ENCODE measurements around the gene DNM3. TPM values are rescaled to one million over a fixed set of nuclear protein-coding genes. Genes with fewer than 3 reads are reported as not detected.

The DNM3 gene
- polyA plus RNA-seq, 2 donors: 0.53 to 0.76 TPM

- Histone ChIP-seq H3K9me3 (ENCODE audit: control insufficient read depth in 2 of 2, insufficient read depth in 1 of 2, low read depth in 1 of 2, low read length in 1 of 2) (no peaks in the 10 kb centered on the region), H3K4me1 (ENCODE audit: control insufficient read depth in 2 of 2, insufficient read depth in 2 of 2, low read length in 1 of 2) (no peaks in the 10 kb centered on the region), H3K36me3 (ENCODE audit: control insufficient read depth in 2 of 2, insufficient read depth in 2 of 2, low read length in 1 of 2) (peaks cover 0 to 3% of the 10 kb centered on the region in 2 donors), H3K27me3 (ENCODE audit: control insufficient read depth in 1 of 2, insufficient read depth in 2 of 2, low read length in 2 of 2) (no peaks in the 10 kb centered on the region), H3K27ac (ENCODE audit: low read depth in 2 of 2, low read length in 1 of 2) (no peak overlapping the region), H3K4me3 (ENCODE audit: low read depth in 1 of 2, low read length in 2 of 2) (no peak overlapping the region)
- WGBS, 2 donors: 81 to 92% methylated on average over 3 of the region's 3 CpGs
Measured at GRCh38 chr1:172085317-172085716, 244.0 kb downstream of the DNM3 start.

- Histone ChIP-seq H3K9me3 (ENCODE audit: control insufficient read depth in 2 of 2, insufficient read depth in 1 of 2, low read depth in 1 of 2, low read length in 1 of 2) (no peaks in the 10 kb centered on the region), H3K27me3 (ENCODE audit: control insufficient read depth in 1 of 2, insufficient read depth in 2 of 2, low read length in 2 of 2) (no peaks in the 10 kb centered on the region), H3K36me3 (ENCODE audit: control insufficient read depth in 2 of 2, insufficient read depth in 2 of 2, low read length in 1 of 2) (peaks cover 0 to 3% of the 10 kb centered on the region in 2 donors), H3K4me3 (ENCODE audit: low read depth in 1 of 2, low read length in 2 of 2) (no peak overlapping the region), H3K27ac (ENCODE audit: low read depth in 2 of 2, low read length in 1 of 2) (no peak overlapping the region), H3K4me1 (ENCODE audit: control insufficient read depth in 2 of 2, insufficient read depth in 2 of 2, low read length in 1 of 2) (no peaks in the 10 kb centered on the region)
- WGBS, 2 donors: 84 to 95% methylated on average over 2 of the region's 2 CpGs
Measured at GRCh38 chr1:172086137-172086536, 244.8 kb downstream of the DNM3 start.

GRCh38 chr1:172088256-172088655, 247.0 kb downstream of the DNM3 start:
- H3K4me1 ChIP-seq (ENCODE audit: control insufficient read depth in 2 of 2, insufficient read depth in 2 of 2, low read length in 1 of 2): no peaks in the 10 kb centered on the region
- H3K4me3 ChIP-seq (ENCODE audit: low read depth in 1 of 2, low read length in 2 of 2): no peak overlapping the region
- H3K36me3 ChIP-seq (ENCODE audit: control insufficient read depth in 2 of 2, insufficient read depth in 2 of 2, low read length in 1 of 2): peaks cover 0 to 3% of the 10 kb centered on the region in 2 donors
- no peaks in the 10 kb centered on the region for H3K27me3 ChIP-seq (ENCODE audit: control insufficient read depth in 1 of 2, insufficient read depth in 2 of 2, low read length in 2 of 2)
- no peak overlapping the region for H3K27ac ChIP-seq (ENCODE audit: low read depth in 2 of 2, low read length in 1 of 2)
- H3K9me3 ChIP-seq (ENCODE audit: control insufficient read depth in 2 of 2, insufficient read depth in 1 of 2, low read depth in 1 of 2, low read length in 1 of 2): no peaks in the 10 kb centered on the region
- WGBS, 2 donors: 51 to 66% methylated on average over 1 of the region's 1 CpG

GRCh38 chr1:172089768-172090510, 248.6 kb downstream of the DNM3 start:
- no peak overlapping the region for H3K4me3 ChIP-seq (ENCODE audit: low read depth in 1 of 2, low read length in 2 of 2)
- H3K27ac ChIP-seq (ENCODE audit: low read depth in 2 of 2, low read length in 1 of 2): no peak overlapping the region
- no peaks in the 10 kb centered on the region for H3K27me3 ChIP-seq (ENCODE audit: control insufficient read depth in 1 of 2, insufficient read depth in 2 of 2, low read length in 2 of 2)

GRCh38 chr1:172090511-172090817, 249.2 kb downstream of the DNM3 start:
- Histone ChIP-seq H3K9me3 (ENCODE audit: control insufficient read depth in 2 of 2, insufficient read depth in 1 of 2, low read depth in 1 of 2, low read length in 1 of 2) (no peaks in the 10 kb centered on the region), H3K36me3 (ENCODE audit: control insufficient read depth in 2 of 2, insufficient read depth in 2 of 2, low read length in 1 of 2) (peaks cover 0 to 3% of the 10 kb centered on the region in 2 donors), H3K27me3 (ENCODE audit: control insufficient read depth in 1 of 2, insufficient read depth in 2 of 2, low read length in 2 of 2) (no peaks in the 10 kb centered on the region), H3K4me1 (ENCODE audit: control insufficient read depth in 2 of 2, insufficient read depth in 2 of 2, low read length in 1 of 2) (no peaks in the 10 kb centered on the region), H3K4me3 (ENCODE audit: low read depth in 1 of 2, low read length in 2 of 2) (no peak overlapping the region), H3K27ac (ENCODE audit: low read depth in 2 of 2, low read length in 1 of 2) (no peak overlapping the region)
- WGBS, 2 donors: 22 to 27% methylated on average over 1 of the region's 1 CpG

More at GRCh38 chr1:172089768-172090510, 248.6 kb downstream of the DNM3 start:
- Histone ChIP-seq H3K36me3 (ENCODE audit: control insufficient read depth in 2 of 2, insufficient read depth in 2 of 2, low read length in 1 of 2) (peaks cover 0 to 3% of the 10 kb centered on the region in 2 donors), H3K9me3 (ENCODE audit: control insufficient read depth in 2 of 2, insufficient read depth in 1 of 2, low read depth in 1 of 2, low read length in 1 of 2) (no peaks in the 10 kb centered on the region), H3K4me1 (ENCODE audit: control insufficient read depth in 2 of 2, insufficient read depth in 2 of 2, low read length in 1 of 2) (no peaks in the 10 kb centered on the region)
- WGBS, 2 donors: 58 to 64% methylated on average over 7 of the region's 7 CpGs

GRCh38 chr1:172095846-172096245, 254.5 kb downstream of the DNM3 start:
- H3K27ac ChIP-seq (ENCODE audit: low read depth in 2 of 2, low read length in 1 of 2): no peak overlapping the region
- H3K4me3 ChIP-seq (ENCODE audit: low read depth in 1 of 2, low read length in 2 of 2): no peak overlapping the region
- H3K4me1 ChIP-seq (ENCODE audit: control insufficient read depth in 2 of 2, insufficient read depth in 2 of 2, low read length in 1 of 2): no peaks in the 10 kb centered on the region
- H3K27me3 ChIP-seq (ENCODE audit: control insufficient read depth in 1 of 2, insufficient read depth in 2 of 2, low read length in 2 of 2): no peaks in the 10 kb centered on the region
- no peaks in the 10 kb centered on the region for H3K36me3 ChIP-seq (ENCODE audit: control insufficient read depth in 2 of 2, insufficient read depth in 2 of 2, low read length in 1 of 2)
- H3K9me3 ChIP-seq (ENCODE audit: control insufficient read depth in 2 of 2, insufficient read depth in 1 of 2, low read depth in 1 of 2, low read length in 1 of 2): no peaks in the 10 kb centered on the region
- 83 to 85% methylated on average over 2 of the region's 2 CpGs for WGBS, 2 donors

- H3K36me3 ChIP-seq (ENCODE audit: control insufficient read depth in 2 of 2, insufficient read depth in 2 of 2, low read length in 1 of 2): no peaks in the 10 kb centered on the region
- H3K27me3 ChIP-seq (ENCODE audit: control insufficient read depth in 1 of 2, insufficient read depth in 2 of 2, low read length in 2 of 2): no peaks in the 10 kb centered on the region
Measured at GRCh38 chr1:172105230-172105629, 263.9 kb downstream of the DNM3 start.

GRCh38 chr1:172107316-172107975, 266.1 kb downstream of the DNM3 start:
- H3K4me1 ChIP-seq (ENCODE audit: control insufficient read depth in 2 of 2, insufficient read depth in 2 of 2, low read length in 1 of 2): no peaks in the 10 kb centered on the region
- WGBS, 2 donors: 78 to 79% methylated on average over 4 of the region's 4 CpGs
- no peaks in the 10 kb centered on the region for H3K9me3 ChIP-seq (ENCODE audit: control insufficient read depth in 2 of 2, insufficient read depth in 1 of 2, low read depth in 1 of 2, low read length in 1 of 2)
- no peaks in the 10 kb centered on the region for H3K27me3 ChIP-seq (ENCODE audit: control insufficient read depth in 1 of 2, insufficient read depth in 2 of 2, low read length in 2 of 2)
- no peak overlapping the region for H3K27ac ChIP-seq (ENCODE audit: low read depth in 2 of 2, low read length in 1 of 2)
- no peaks in the 10 kb centered on the region for H3K36me3 ChIP-seq (ENCODE audit: control insufficient read depth in 2 of 2, insufficient read depth in 2 of 2, low read length in 1 of 2)
- no peak overlapping the region for H3K4me3 ChIP-seq (ENCODE audit: low read depth in 1 of 2, low read length in 2 of 2)

More at GRCh38 chr1:172105230-172105629, 263.9 kb downstream of the DNM3 start:
- H3K9me3 ChIP-seq (ENCODE audit: control insufficient read depth in 2 of 2, insufficient read depth in 1 of 2, low read depth in 1 of 2, low read length in 1 of 2): no peaks in the 10 kb centered on the region
- H3K27ac ChIP-seq (ENCODE audit: low read depth in 2 of 2, low read length in 1 of 2): no peak overlapping the region
- H3K4me1 ChIP-seq (ENCODE audit: control insufficient read depth in 2 of 2, insufficient read depth in 2 of 2, low read length in 1 of 2): no peaks in the 10 kb centered on the region
- no peak overlapping the region for H3K4me3 ChIP-seq (ENCODE audit: low read depth in 1 of 2, low read length in 2 of 2)

- Histone ChIP-seq H3K4me1 (ENCODE audit: control insufficient read depth in 2 of 2, insufficient read depth in 2 of 2, low read length in 1 of 2) (no peaks in the 10 kb centered on the region), H3K27ac (ENCODE audit: low read depth in 2 of 2, low read length in 1 of 2) (no peak overlapping the region), H3K4me3 (ENCODE audit: low read depth in 1 of 2, low read length in 2 of 2) (no peak overlapping the region), H3K36me3 (ENCODE audit: control insufficient read depth in 2 of 2, insufficient read depth in 2 of 2, low read length in 1 of 2) (no peaks in the 10 kb centered on the region), H3K9me3 (ENCODE audit: control insufficient read depth in 2 of 2, insufficient read depth in 1 of 2, low read depth in 1 of 2, low read length in 1 of 2) (no peaks in the 10 kb centered on the region), H3K27me3 (ENCODE audit: control insufficient read depth in 1 of 2, insufficient read depth in 2 of 2, low read length in 2 of 2) (no peaks in the 10 kb centered on the region)
Measured at GRCh38 chr1:172108161-172108893, 267.0 kb downstream of the DNM3 start.
